ENCODE data around the gene BRD2. TPM values are rescaled to one million over a fixed set of nuclear protein-coding genes. Genes with fewer than 3 reads are reported as not detected.

The BRD2 gene
- total and polyA plus RNA-seq, 7 experiments from 2014 or later: 33.4 to 391 (median 342) TPM

DNA sequence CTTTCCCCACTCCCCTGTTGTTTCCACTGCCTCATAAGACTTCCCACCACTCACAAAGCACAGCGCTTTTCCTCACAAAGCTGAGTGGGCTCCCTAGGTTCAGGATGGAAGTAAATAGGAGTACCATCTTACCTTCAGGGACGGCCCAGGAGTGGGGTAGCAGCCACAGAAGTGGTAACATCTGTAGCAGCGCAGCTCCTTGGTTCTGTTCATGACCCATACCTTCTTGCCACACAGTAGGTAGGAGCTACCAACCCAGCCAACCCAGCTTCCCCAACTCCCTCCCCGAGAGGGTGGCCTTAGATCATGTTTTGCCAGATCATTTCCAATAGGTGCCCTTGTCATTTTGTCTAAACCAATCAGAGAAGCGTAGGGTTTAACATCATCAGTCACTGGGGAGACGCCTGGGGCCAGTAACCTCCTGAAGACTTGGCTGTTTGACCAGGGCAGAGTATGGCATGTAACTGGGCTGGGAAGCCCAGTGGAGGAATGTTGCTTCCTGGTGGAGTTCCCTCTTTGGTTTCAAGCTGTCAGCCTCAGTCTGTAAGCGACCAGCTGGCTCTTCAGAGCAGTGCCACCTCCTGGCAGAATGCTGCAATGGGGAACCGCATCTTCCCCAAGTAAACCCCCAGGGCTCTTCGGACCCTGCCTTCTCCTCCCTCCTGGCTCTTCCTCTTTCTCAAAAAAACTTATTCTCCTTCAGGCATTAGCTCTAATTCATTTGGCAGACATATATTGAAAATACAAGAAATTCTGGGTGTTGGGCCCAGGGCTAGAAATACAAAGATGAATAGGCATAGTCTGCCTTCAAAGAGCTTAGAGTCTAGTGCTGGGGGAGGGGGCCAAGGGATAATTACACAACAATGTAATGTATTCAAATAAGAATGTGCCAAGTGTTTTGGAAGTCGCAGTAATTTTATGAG is 15.3 kb upstream of the BRD2 start, which contains the start of gene HLA-DMA:
HLA-DMA (minus strand) TSS at position 281 of the 923 bp plus-strand sequence; CDS start at position 220, 61 bp downstream.
- Mint-ChIP-seq H3K27ac (peak within 1 kb of the TSS; percentile 61 to 94 (median 88)), H3K9me3 (no peaks in the 10 kb centered on the region), H3K36me3 (peaks cover 0 to 8% (median 3%) of the 10 kb centered on the region in 5 donors), H3K27me3 (no peaks in the 10 kb centered on the region), H3K4me1 (peaks cover 44 to 57% (median 48%) of the 10 kb centered on the region in 7 donors), H3K4me3 (peak within 1 kb of the TSS; percentile 75 to 86 (median 82))
- peaks cover 21 to 23% of the 10 kb centered on the region in 2 donors for H3K4me1 ChIP-seq (ENCODE audit: control insufficient read depth in 2 of 2, insufficient read depth in 2 of 2, low read length in 2 of 2)
- POLR2A ChIA-PET: interaction anchor here (0.9 to 13.5 kb wide), 17 partner anchors 9 to 115 kb away, joined by 3 to 638 read pairs (median 6); partner anchors contain the start of genes BRD2, HLA-DMB, PSMB8 and PSMB9
- H3K27me3 ChIP-seq (ENCODE audit: control insufficient read depth in 2 of 2, insufficient read depth in 2 of 2, low read length in 2 of 2): no peaks in the 10 kb centered on the region
- no peaks in the 10 kb centered on the region for H3K36me3 ChIP-seq (ENCODE audit: control insufficient read depth in 2 of 3, insufficient read depth in 3 of 3, low read length in 3 of 3)
- DNase-seq: peak; percentile 52 to 89 (median 83)
- H3K27ac ChIP-seq (ENCODE audit: low read depth, low read length): peak within 1 kb of the TSS; percentile 63
- intact Hi-C loops (cut with micrococcal nuclease): loop anchor here (1.0 to 2.0 kb wide), 9 partner anchors 9 to 68 kb away; partner anchors contain the start of gene HLA-DMB (in 1 of the 2)
- CTCF ChIA-PET: interaction anchor here (0.5 to 13.5 kb wide), 23 partner anchors 15 to 1708 kb away, joined by 3 to 411 read pairs (median 7); partner anchors contain the start of genes BRD2, HLA-DMB, PSMB8 and TAP2
- H3K9me3 ChIP-seq (ENCODE audit: control insufficient read depth in 2 of 3, low read length in 3 of 3): no peaks in the 10 kb centered on the region
- H3K4me3 ChIP-seq (ENCODE audit: low read length): peak within 1 kb of the TSS; percentile 64
- peak; percentile 96 for ATAC-seq

DNA sequence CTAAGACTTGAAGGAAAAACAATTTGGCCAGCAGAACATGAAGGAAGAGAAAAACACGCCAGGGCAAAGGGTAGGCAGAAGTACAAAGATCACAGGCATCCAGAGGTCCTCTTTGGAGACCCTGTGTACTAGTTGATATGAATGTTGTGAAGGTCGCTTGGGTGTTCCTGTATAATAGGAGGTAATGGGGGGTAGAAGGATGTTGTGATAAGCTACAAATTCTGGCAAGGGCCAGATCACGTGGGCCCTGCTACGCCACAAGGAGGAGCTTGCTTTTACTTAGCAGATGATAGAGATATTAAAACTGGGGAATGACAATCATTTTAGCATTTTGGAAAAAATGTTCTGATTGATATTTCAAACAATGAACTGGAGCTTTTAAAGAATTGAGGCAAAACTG is 14.6 kb upstream of the BRD2 start:
- no peaks in the 10 kb centered on the region for H3K27me3 Mint-ChIP-seq
- POLR2A ChIA-PET: interaction anchor here (0.7 to 13.5 kb wide), 15 partner anchors 10 to 119 kb away, joined by 3 to 638 read pairs (median 6); partner anchors contain the start of genes BRD2, HLA-DMB, HLA-DPA1 and PSMB8
- no peak overlapping the region for H3K27ac ChIP-seq (ENCODE audit: low read depth, low read length)
- H3K27me3 ChIP-seq (ENCODE audit: control insufficient read depth in 2 of 2, insufficient read depth in 2 of 2, low read length in 2 of 2): no peaks in the 10 kb centered on the region
- no peaks in the 10 kb centered on the region for H3K36me3 ChIP-seq (ENCODE audit: control insufficient read depth in 2 of 3, insufficient read depth in 3 of 3, low read length in 3 of 3)
- peaks cover 43 to 57% (median 46%) of the 10 kb centered on the region in 7 donors for H3K4me1 Mint-ChIP-seq
- H3K4me1 ChIP-seq (ENCODE audit: control insufficient read depth in 2 of 2, insufficient read depth in 2 of 2, low read length in 2 of 2): peaks cover 21 to 23% of the 10 kb centered on the region in 2 donors
- CTCF ChIA-PET: interaction anchor here (0.5 to 13.5 kb wide), 19 partner anchors 14 to 1709 kb away, joined by 3 to 411 read pairs (median 7); partner anchors contain the start of genes BRD2, HLA-DMB, PSMB8 and TAP2
- no peaks in the 10 kb centered on the region for H3K9me3 ChIP-seq (ENCODE audit: control insufficient read depth in 2 of 3, low read length in 3 of 3)
- intact Hi-C loops (cut with micrococcal nuclease): loop anchor here (1.0 to 2.0 kb wide), 10 partner anchors 9 to 68 kb away; partner anchors contain the start of gene HLA-DMB (in 2 of the 2)
- no peak overlapping the region for H3K4me3 ChIP-seq (ENCODE audit: low read length)
- H3K27ac Mint-ChIP-seq: peak overlapping the region in 5 of 9 donors; percentile 51 to 92 (median 81)
- H3K36me3 Mint-ChIP-seq: peaks cover 0 to 8% (median 4%) of the 10 kb centered on the region in 5 donors
- DNase-seq (no peak), ATAC-seq (no peak)
- peak overlapping the region in 5 of 10 donors; percentile 76 to 86 (median 81) for H3K4me3 Mint-ChIP-seq
- no peaks in the 10 kb centered on the region for H3K9me3 Mint-ChIP-seq

GRCh38 chr6:32954267-32954666 is 14.1 kb upstream of the BRD2 start:
- H3K36me3 Mint-ChIP-seq: peaks cover 0 to 8% (median 4%) of the 10 kb centered on the region in 5 donors
- intact Hi-C loops (cut with micrococcal nuclease): loop anchor here in 1 of 2 donors (2.0 kb wide), 1 partner anchor 13 kb away; the partner anchor contains the start of gene HLA-DMB
- no peak for ATAC-seq
- ChIA-PET POLR2A (interaction anchor here (0.7 to 13.5 kb wide), 14 partner anchors 10 to 364 kb away, joined by 3 to 638 read pairs (median 6); partner anchors contain the start of genes BRD2, HLA-DMB, HLA-DPA1 and PSMB8), CTCF (interaction anchor here (0.7 to 13.5 kb wide), 13 partner anchors 14 to 115 kb away, joined by 3 to 411 read pairs (median 10); partner anchors contain the start of genes BRD2, HLA-DMB, PSMB8 and TAP2)
- no peak overlapping the region for H3K4me3 ChIP-seq (ENCODE audit: low read length)
- no peaks in the 10 kb centered on the region for H3K27me3 Mint-ChIP-seq
- no peaks in the 10 kb centered on the region for H3K27me3 ChIP-seq (ENCODE audit: control insufficient read depth in 2 of 2, insufficient read depth in 2 of 2, low read length in 2 of 2)
- H3K9me3 Mint-ChIP-seq: no peaks in the 10 kb centered on the region
- no peaks in the 10 kb centered on the region for H3K36me3 ChIP-seq (ENCODE audit: control insufficient read depth in 2 of 3, insufficient read depth in 3 of 3, low read length in 3 of 3)
- no peak for DNase-seq
- no peak overlapping the region for H3K4me3 Mint-ChIP-seq
- H3K27ac ChIP-seq (ENCODE audit: low read depth, low read length): no peak overlapping the region
- peaks cover 42 to 53% (median 44%) of the 10 kb centered on the region in 7 donors for H3K4me1 Mint-ChIP-seq
- no peaks in the 10 kb centered on the region for H3K9me3 ChIP-seq (ENCODE audit: control insufficient read depth in 2 of 3, low read length in 3 of 3)
- H3K27ac Mint-ChIP-seq: peak overlapping the region in 1 of 9 donors; percentile 51
- H3K4me1 ChIP-seq (ENCODE audit: control insufficient read depth in 2 of 2, insufficient read depth in 2 of 2, low read length in 2 of 2): peaks cover 21 to 23% of the 10 kb centered on the region in 2 donors

GRCh38 chr6:32954986-32955802 is 13.2 kb upstream of the BRD2 start:
- intact Hi-C loops (cut with micrococcal nuclease): loop anchor here in 1 of 2 donors (2.0 kb wide), 1 partner anchor 14 kb away; the partner anchor contains the start of gene HLA-DMB
- H3K4me1 Mint-ChIP-seq: peaks cover 35 to 50% (median 41%) of the 10 kb centered on the region in 7 donors
- Histone ChIP-seq H3K36me3 (ENCODE audit: control insufficient read depth in 2 of 3, insufficient read depth in 3 of 3, low read length in 3 of 3) (no peaks in the 10 kb centered on the region), H3K27me3 (ENCODE audit: control insufficient read depth in 2 of 2, insufficient read depth in 2 of 2, low read length in 2 of 2) (no peaks in the 10 kb centered on the region), H3K27ac (ENCODE audit: low read depth, low read length) (no peak overlapping the region), H3K4me3 (ENCODE audit: low read length) (no peak overlapping the region), H3K9me3 (ENCODE audit: control insufficient read depth in 2 of 3, low read length in 3 of 3) (no peaks in the 10 kb centered on the region), H3K4me1 (ENCODE audit: control insufficient read depth in 2 of 2, insufficient read depth in 2 of 2, low read length in 2 of 2) (peaks cover 16 to 21% of the 10 kb centered on the region in 2 donors)
- peaks cover 0 to 8% (median 4%) of the 10 kb centered on the region in 5 donors for H3K36me3 Mint-ChIP-seq
- peaks cover 0 to 5% (median 0%) of the 10 kb centered on the region in 5 donors for H3K27me3 Mint-ChIP-seq
- H3K27ac Mint-ChIP-seq: peak overlapping the region in 4 of 9 donors; percentile 0 to 37 (median 22)
- no peak for ATAC-seq
- CTCF ChIA-PET: interaction anchor here (0.6 to 13.5 kb wide), 12 partner anchors 13 to 1273 kb away, joined by 3 to 411 read pairs (median 10); partner anchors contain the start of genes BRD2, HLA-DMB, PSMB8 and TAP2
- POLR2A ChIA-PET: interaction anchor here (0.6 to 13.5 kb wide), 11 partner anchors 11 to 807 kb away, joined by 3 to 638 read pairs (median 5); partner anchors contain the start of genes BRD2, HLA-DMB, PSMB8 and TAP2
- no peaks in the 10 kb centered on the region for H3K9me3 Mint-ChIP-seq
- no peak overlapping the region for H3K4me3 Mint-ChIP-seq
- peak in 6 of 9 donors; percentile 29 to 44 (median 35) for DNase-seq

DNA sequence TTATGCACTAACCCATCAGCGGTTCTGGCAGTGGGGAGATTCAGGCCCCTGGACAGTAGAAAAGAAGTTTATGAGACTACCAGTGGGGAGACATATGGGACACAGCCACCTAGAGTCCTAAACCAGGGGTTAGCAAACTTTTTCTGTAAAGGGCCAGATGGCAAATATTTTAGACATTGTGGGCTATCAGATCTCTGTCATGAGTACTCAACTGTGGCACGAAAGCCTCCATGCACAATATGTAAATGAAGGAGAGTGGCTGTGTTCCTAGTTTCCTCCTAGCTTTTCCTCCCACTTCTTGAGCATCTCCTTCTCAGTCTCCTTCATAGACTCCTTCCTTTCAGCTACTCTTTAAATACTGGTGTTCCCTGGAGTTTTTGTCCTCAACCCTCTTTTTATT is 12.2 kb upstream of the BRD2 start:
- H3K27me3 ChIP-seq (ENCODE audit: control insufficient read depth in 2 of 2, insufficient read depth in 2 of 2, low read length in 2 of 2): no peaks in the 10 kb centered on the region
- Mint-ChIP-seq H3K36me3 (peaks cover 0 to 12% (median 4%) of the 10 kb centered on the region in 5 donors), H3K4me3 (no peak overlapping the region), H3K4me1 (peaks cover 30 to 54% (median 45%) of the 10 kb centered on the region in 7 donors), H3K27ac (peak overlapping the region in 2 of 9 donors; percentile 68 to 88), H3K27me3 (peaks cover 0 to 5% (median 0%) of the 10 kb centered on the region in 5 donors), H3K9me3 (no peaks in the 10 kb centered on the region)
- H3K36me3 ChIP-seq (ENCODE audit: control insufficient read depth in 2 of 3, insufficient read depth in 3 of 3, low read length in 3 of 3): no peaks in the 10 kb centered on the region
- ChIA-PET POLR2A (interaction anchor here (0.7 to 13.5 kb wide), 2 partner anchors 19 to 75 kb away, joined by 3 to 638 read pairs; partner anchors contain the start of gene BRD2), CTCF (interaction anchor here (0.7 to 13.5 kb wide), 5 partner anchors 8 to 173 kb away, joined by 4 to 411 read pairs (median 7); partner anchors contain the start of genes BRD2 and HLA-DMB)
- intact Hi-C loops (cut with micrococcal nuclease): no loop called here
- H3K9me3 ChIP-seq (ENCODE audit: control insufficient read depth in 2 of 3, low read length in 3 of 3): no peaks in the 10 kb centered on the region
- H3K4me3 ChIP-seq (ENCODE audit: low read length): no peak overlapping the region
- H3K27ac ChIP-seq (ENCODE audit: low read depth, low read length): no peak overlapping the region
- DNase-seq (no peak), ATAC-seq (no peak)
- H3K4me1 ChIP-seq (ENCODE audit: control insufficient read depth in 2 of 2, insufficient read depth in 2 of 2, low read length in 2 of 2): peaks cover 12 to 21% of the 10 kb centered on the region in 2 donors
